IMR-90 (cell line): ENCODE measurements around the gene PRMT1. TPM values are rescaled to one million over a fixed set of nuclear protein-coding genes. Genes with fewer than 3 reads are reported as not detected.

Experiments
- ATAC-seq: fragments of 200-7000 bp; cut with Tn5 transposase; 2 replicates; pipeline ENCODE4 v1.9.1; 2020; ENCODE audit warnings: low read depth, mild to moderate bottlenecking, moderate library complexity
- BruUV-seq: library from RNA; stranded (reverse); fragments of 400-500 nt; replicated peaks from 2 replicates; lab custom pipeline; 2021; lab: Mats Ljungman, UMichigan
- CTCF ChIA-PET: fragments of 300-600 bp; formaldehyde crosslinking; extraction: SDS; loops from one replicate; lab custom pipeline; 2021; ENCODE audit warnings: antibody characterized with exemption; lab: Yijun Ruan, JAX
- POLR2A ChIA-PET: fragments of 300-600 bp; sonication (Branson Sonifier 250); formaldehyde crosslinking; loops from one replicate; lab custom pipeline; 2022; ENCODE audit warnings: antibody characterized with exemption; ENCODE audit not compliant: unreplicated experiment; lab: Charles Lee
- DNase-seq: peaks from one replicate; pipeline ENCODE4 v3.0.0; 2013
- H2AFZ ChIP-seq: replicated peaks from 2 replicates; pipeline ENCODE3; 2013; ENCODE audit warnings: low read length, mild to moderate bottlenecking; ENCODE audit not compliant: poor library complexity
- H2AK5ac ChIP-seq: 2 replicates; pipeline ENCODE4 v1.6.1; 2013; ENCODE audit warnings: low read depth, low read length, inconsistent platforms
- H2AK9ac ChIP-seq: replicated peaks from 2 replicates; pipeline ENCODE3; 2013; ENCODE audit warnings: mild to moderate bottlenecking, low read depth, low read length, moderate library complexity; ENCODE audit not compliant: poor library complexity
- H2BK120ac ChIP-seq: 2 replicates; pipeline ENCODE4 v1.6.1; 2013; ENCODE audit warnings: low read depth, low read length, inconsistent platforms
- H2BK15ac ChIP-seq: 3 replicates; pipeline ENCODE4 v1.6.1; 2013; ENCODE audit warnings: low read depth, low read length, inconsistent platforms
- H2BK20ac ChIP-seq: 2 replicates; pipeline ENCODE4 v1.6.1; 2013; ENCODE audit warnings: low read depth, mild to moderate bottlenecking, inconsistent platforms, low read length, moderate library complexity
- H2BK5ac ChIP-seq: 2 replicates; pipeline ENCODE4 v1.6.1; 2013; ENCODE audit warnings: mild to moderate bottlenecking, low read depth, low read length, inconsistent platforms; ENCODE audit not compliant: poor library complexity, severe bottlenecking
- H3K14ac ChIP-seq: replicated peaks from 2 replicates; pipeline ENCODE4 v1.6.1; 2013; ENCODE audit warnings: low read depth, low read length, inconsistent platforms
- H3K18ac ChIP-seq: 2 replicates; pipeline ENCODE4 v1.6.1; 2013; ENCODE audit warnings: low read depth, low read length, control low read depth
- H3K23ac ChIP-seq: 2 replicates; pipeline ENCODE4 v1.6.1; 2013; ENCODE audit warnings: low read depth, low read length, inconsistent platforms
- H3K27ac ChIP-seq: 2 replicates; pipeline ENCODE4 v1.5.1; 2013; ENCODE audit warnings: mild to moderate bottlenecking, control low read depth, low read length; ENCODE audit not compliant: insufficient read depth
- H3K27me3 ChIP-seq: 2 replicates; pipeline ENCODE4 v1.6.1; 2013; ENCODE audit warnings: low read length; ENCODE audit not compliant: control insufficient read depth, insufficient read depth
- H3K36me3 ChIP-seq: 2 replicates; pipeline ENCODE4 v1.6.1; 2013; ENCODE audit warnings: low read length, mixed read lengths; ENCODE audit not compliant: control insufficient read depth, insufficient read depth
- H3K4ac ChIP-seq: 2 replicates; pipeline ENCODE4 v1.6.1; 2013; ENCODE audit warnings: low read depth, low read length, inconsistent platforms
- H3K4me1 ChIP-seq: 2 replicates; pipeline ENCODE4 v1.6.1; 2013; ENCODE audit warnings: low read length, mixed read lengths; ENCODE audit not compliant: control insufficient read depth, insufficient read depth
- H3K4me2 ChIP-seq: 2 replicates; pipeline ENCODE4 v1.6.1; 2013; ENCODE audit warnings: low read depth, mild to moderate bottlenecking, control low read depth, low read length, moderate library complexity
- H3K4me3 ChIP-seq: 2 replicates; pipeline ENCODE4 v1.5.1; 2013; ENCODE audit warnings: low read depth, mild to moderate bottlenecking, control low read depth, low read length, moderate library complexity; ENCODE audit not compliant: insufficient read depth
- H3K56ac ChIP-seq: 2 replicates; pipeline ENCODE4 v1.6.1; 2013; ENCODE audit warnings: low read length, inconsistent platforms; ENCODE audit not compliant: insufficient read depth; ENCODE audit errors: extremely low read depth
- H3K79me1 ChIP-seq, 2 experiments: 2 replicates each; pipeline ENCODE4 v1.6.1; 2013; ENCODE audit warnings: low read length in 2 of 2, inconsistent platforms in 1 of 2, low read depth in 1 of 2
- H3K9ac ChIP-seq: 2 replicates; pipeline ENCODE4 v1.6.1; 2013; ENCODE audit warnings: low read depth, low read length, control low read depth
- H3K9me1 ChIP-seq: 2 replicates; pipeline ENCODE4 v1.6.1; 2013; ENCODE audit warnings: low read length, inconsistent platforms; ENCODE audit not compliant: insufficient read depth
- H3K9me3 ChIP-seq: 2 replicates; pipeline ENCODE4 v1.6.1; 2013; ENCODE audit warnings: low read length; ENCODE audit not compliant: control insufficient read depth, insufficient read depth
- H4K20me1 ChIP-seq: 2 replicates; pipeline ENCODE4 v1.6.1; 2013; ENCODE audit warnings: low read length, inconsistent platforms; ENCODE audit not compliant: insufficient read depth
- H4K5ac ChIP-seq: 2 replicates; pipeline ENCODE4 v1.6.1; 2013; ENCODE audit warnings: mild to moderate bottlenecking, low read depth, low read length, control low read depth
- H4K8ac ChIP-seq, 2 experiments: 2 replicates each; pipeline ENCODE4 v1.6.1; 2013; ENCODE audit warnings: low read depth in 2 of 2, low read length in 2 of 2, control low read depth in 1 of 2, inconsistent platforms in 1 of 2
- H4K91ac ChIP-seq: 2 replicates; pipeline ENCODE4 v1.6.1; 2013; ENCODE audit warnings: low read depth, low read length, inconsistent platforms; ENCODE audit not compliant: insufficient read depth
- BHLHE40 ChIP-seq: fragments of 150-350 bp; IDR thresholded peaks from 2 replicates; pipeline ENCODE4 v1.6.1; 2016; ENCODE audit warnings: mild to moderate bottlenecking, low read depth, low read length
- CEBPB ChIP-seq: IDR thresholded peaks from 2 replicates; pipeline ENCODE4 v1.6.1; 2012; ENCODE audit warnings: low read depth, low read length, improper control_type of control experiment
- CHD1 ChIP-seq: IDR thresholded peaks from 2 replicates; pipeline ENCODE4 v1.6.1; 2012; ENCODE audit warnings: low read depth, low read length, improper control_type of control experiment
- CTCF ChIP-seq: conservative IDR thresholded peaks from 2 replicates; pipeline ENCODE4 v1.5.1; 2012; ENCODE audit warnings: mild to moderate bottlenecking, low read depth, low read length, improper control_type of control experiment
- ELK1 ChIP-seq: fragments of 150-350 bp; IDR thresholded peaks from 2 replicates; pipeline ENCODE4 v1.6.1; 2016; ENCODE audit warnings: low read depth, mild to moderate bottlenecking, low read length, moderate library complexity, borderline replicate concordance
- FOS ChIP-seq: fragments of 150-350 bp; IDR thresholded peaks from 2 replicates; pipeline ENCODE4 v1.6.1; 2016; ENCODE audit warnings: low read depth, low read length
- MAZ ChIP-seq: IDR thresholded peaks from 2 replicates; pipeline ENCODE4 v1.6.1; 2012; ENCODE audit warnings: low read depth, mild to moderate bottlenecking, low read length, improper control_type of control experiment, moderate library complexity, borderline replicate concordance
- MXI1 ChIP-seq: IDR thresholded peaks from 2 replicates; pipeline ENCODE4 v1.6.1; 2012; ENCODE audit warnings: low read depth, mild to moderate bottlenecking, low read length, moderate library complexity, borderline replicate concordance
- NFE2L2 ChIP-seq: fragments of 150-350 bp; IDR thresholded peaks from 2 replicates; pipeline ENCODE4 v1.6.1; 2016; ENCODE audit warnings: low read depth, mild to moderate bottlenecking, low read length
- POLR2A ChIP-seq: IDR thresholded peaks from 2 replicates; pipeline ENCODE4 v1.6.1; 2012; ENCODE audit warnings: mild to moderate bottlenecking, low read depth, low read length
- RCOR1 ChIP-seq: IDR thresholded peaks from 2 replicates; pipeline ENCODE4 v1.6.1; 2012; ENCODE audit warnings: mild to moderate bottlenecking, low read length, improper control_type of control experiment; ENCODE audit not compliant: insufficient replicate concordance
- RFX5 ChIP-seq: IDR thresholded peaks from 2 replicates; pipeline ENCODE4 v1.8.0; 2012; ENCODE audit warnings: low read depth, mild to moderate bottlenecking, low read length, moderate library complexity
- SMC3 ChIP-seq: fragments of 150-350 bp; IDR thresholded peaks from 2 replicates; pipeline ENCODE4 v1.6.1; 2016; ENCODE audit warnings: low read depth, mild to moderate bottlenecking, antibody characterized with exemption, low read length, moderate library complexity
- USF2 ChIP-seq: fragments of 150-350 bp; IDR thresholded peaks from 2 replicates; pipeline ENCODE4 v1.6.1; 2017; ENCODE audit warnings: mild to moderate bottlenecking, antibody characterized with exemption, low read length, low read depth
- WGBS, 2 experiments: methylation state at CpG; one replicate each; pipeline versions ENCODE4 v1.1.5 to v1.1.7; 2013; ENCODE audit warnings: missing lambda C conversion rate in 2 of 2; ENCODE audit not compliant: insufficient read length in 1 of 2; ENCODE audit errors: extremely low coverage in 2 of 2; 5-methylcytosine and 5-hydroxymethylcytosine counted together
- dilution Hi-C: fragments of 300-500 bp; cut with HindIII; formaldehyde crosslinking; loops from one replicate; pipeline ENCODE4 v1.14.3; 2018; ENCODE audit warnings: low sequenced_read_pairs; ENCODE audit not compliant: unreplicated experiment
- in situ Hi-C: fragments of 300-500 bp; cut with MboI; formaldehyde crosslinking; loops from 3 replicates; pipeline ENCODE4 v1.14.3; 2019; ENCODE audit warnings: low sequenced_read_pairs, inconsistent platforms, mixed read lengths
- intact Hi-C: fragments of 100-400 bp; cut with micrococcal nuclease; formaldehyde crosslinking; loops from 2 replicates; pipeline ENCODE4 v1.10.0; 2022
- polyA plus RNA-seq, 3 experiments: library from polyadenylated mRNA; depleted of rRNA; stranded (reverse); fragments of >200 nt; gene quantifications; 2 replicates each; pipeline ENCODE4 v1.2.3, GENCODE V29; 2012; ENCODE audit warnings: low replicate concordance in 1 of 3
- total RNA-seq: library from RNA; depleted of rRNA; stranded (reverse); fragments of >200 nt; gene quantifications from 2 replicates; pipeline ENCODE4 v1.2.3, GENCODE V29; 2012

The PRMT1 gene
- total and polyA plus RNA-seq, 2 of the 4 experiments (the other 2 are of a cell fraction) = 497 to 840 TPM

- Histone ChIP-seq H2AFZ (no peak overlapping the region), H3K4me1 (peaks cover 2% of the 10 kb centered on the region; the same call in 1 of the 2 replicates), H4K20me1 (no peaks in the 10 kb centered on the region), H3K36me3 (peaks cover 22% of the 10 kb centered on the region), H2BK120ac (no peak overlapping the region), H3K18ac (no peak overlapping the region), H2AK5ac (no peak overlapping the region), H2BK5ac (no peak overlapping the region), H3K27me3 (no peaks in the 10 kb centered on the region), H4K91ac (no peak overlapping the region), H3K4me2 (no peak overlapping the region), H4K5ac (no peak overlapping the region), H3K79me1 (no peaks in the 10 kb centered on the region; a peak in 1 of 4 replicates), H3K4ac (no peak overlapping the region), H3K56ac (no peak overlapping the region), H2BK20ac (no peak overlapping the region), H3K14ac (no peak overlapping the region), H3K27ac (no peak overlapping the region), H4K8ac (no peak overlapping the region), H2BK15ac (no peak overlapping the region), H3K9ac (no peak overlapping the region), H3K4me3 (no peak overlapping the region), H2AK9ac (no peak overlapping the region), H3K9me1 (peaks cover 12% of the 10 kb centered on the region; the same call in 1 of the 2 replicates), H3K23ac (no peak overlapping the region), H3K9me3 (no peaks in the 10 kb centered on the region)
- WGBS, 2 experiments = 100% methylated on average over 2 of the region's 8 CpGs; no CpG with 5 or more reads in 1 of the 2 experiments
- intact Hi-C loops = loop anchor here (10.0 kb wide), 1 partner anchor 101 kb away; the partner anchor contains the start of genes FUZ and MED25
- ChIA-PET CTCF (no interaction called here), POLR2A (no interaction called here)
- in situ Hi-C loops = no loop called here
- ATAC-seq (no peak), DNase-seq (no peak)
- TF ChIP-seq USF2 (no peak), ELK1 (no peak), RCOR1 (no peak), RFX5 (no peak), MXI1 (no peak), SMC3 (no peak), FOS (no peak), CTCF (no peak), CHD1 (no peak), NFE2L2 (no peak), BHLHE40 (no peak), CEBPB (no peak), MAZ (no peak), POLR2A (no peak)
- dilution Hi-C loops = no loop called here
- TSS peak; percentile 37 for BruUV-seq
Measured at GRCh38 chr19:49713236-49713845, 36.3 kb downstream of the PRMT1 start.
